Fibroblast of lung (primary cell): ENCODE measurements around the gene CMTM6.

Experiments
- CTCF ChIP-seq, 2 donors: IDR thresholded peaks in 1 of 2; conservative IDR thresholded peaks in 1 of 2; 1 replicate in 1 of 2; 2 replicates in 1 of 2; pipeline ENCODE4 v1.5.1; 2011 to 2012; ENCODE audit warnings: low read length in 2 of 2, control low read depth in 1 of 2, inconsistent platforms in 1 of 2, low read depth in 1 of 2, mild to moderate bottlenecking in 1 of 2
- EZH2 ChIP-seq: IDR thresholded peaks from 2 replicates; pipeline ENCODE4 v1.5.1; 2012; ENCODE audit warnings: low read length, control low read depth, mild to moderate bottlenecking; ENCODE audit errors: missing control alignments

- TF ChIP-seq EZH2, result no peak
- no peak for TF ChIP-seq CTCF (conservative IDR thresholded peaks at IDR 0.05 in 1 of 2, IDR thresholded peaks at IDR 0.05 in 1 of 2; ENCODE audit: low read depth in 1 of 2, low read length in 2 of 2)
Measured at GRCh38 chr3:32502946-32503286, 264 bp upstream of the CMTM6 start.
